Measurements from ENCODE around the gene ORMDL3.

DNA sequence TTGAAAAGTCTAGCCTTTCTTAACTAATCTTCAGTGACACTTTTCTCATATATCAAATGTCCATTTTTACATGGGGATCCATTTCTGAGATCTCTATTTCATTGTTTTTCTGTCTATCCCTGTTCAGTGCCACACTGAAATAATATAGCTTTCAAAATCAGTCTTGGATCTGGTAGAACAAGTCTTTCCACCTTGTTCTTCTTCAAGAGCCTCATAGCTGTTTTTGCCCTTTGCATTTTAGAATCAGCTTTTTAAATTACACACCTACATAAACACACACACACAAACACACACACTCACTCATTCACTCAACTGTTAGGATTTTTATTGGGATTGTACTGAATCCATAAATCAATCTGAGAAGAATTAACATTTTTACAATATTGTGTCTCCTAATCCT is 28.2 kb downstream of the ORMDL3 start:
- no peak for TF ChIP-seq POLR2AphosphoS5 (IDR thresholded peaks at IDR 0.05; ENCODE audit: low read depth, low read length)
- no peak for TF ChIP-seq POLR2A (IDR thresholded peaks at IDR 0.05; ENCODE audit: low read depth, low read length)
